HG03439 (cell line): ENCODE results near the gene THAP3.
A peak's percentile ranks its signal among the peaks of the same experiment; 100 is the strongest.

Experiments
- ATAC-seq: cut with Tn5 transposase; IDR thresholded peaks from one replicate; pipeline ENCODE4 v1.9.1; 2021; ENCODE audit warnings: mild to moderate bottlenecking, moderate library complexity; ENCODE audit not compliant: unreplicated experiment

THAP3 gene, protein sequence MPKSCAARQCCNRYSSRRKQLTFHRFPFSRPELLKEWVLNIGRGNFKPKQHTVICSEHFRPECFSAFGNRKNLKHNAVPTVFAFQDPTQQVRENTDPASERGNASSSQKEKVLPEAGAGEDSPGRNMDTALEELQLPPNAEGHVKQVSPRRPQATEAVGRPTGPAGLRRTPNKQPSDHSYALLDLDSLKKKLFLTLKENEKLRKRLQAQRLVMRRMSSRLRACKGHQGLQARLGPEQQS

DNA sequence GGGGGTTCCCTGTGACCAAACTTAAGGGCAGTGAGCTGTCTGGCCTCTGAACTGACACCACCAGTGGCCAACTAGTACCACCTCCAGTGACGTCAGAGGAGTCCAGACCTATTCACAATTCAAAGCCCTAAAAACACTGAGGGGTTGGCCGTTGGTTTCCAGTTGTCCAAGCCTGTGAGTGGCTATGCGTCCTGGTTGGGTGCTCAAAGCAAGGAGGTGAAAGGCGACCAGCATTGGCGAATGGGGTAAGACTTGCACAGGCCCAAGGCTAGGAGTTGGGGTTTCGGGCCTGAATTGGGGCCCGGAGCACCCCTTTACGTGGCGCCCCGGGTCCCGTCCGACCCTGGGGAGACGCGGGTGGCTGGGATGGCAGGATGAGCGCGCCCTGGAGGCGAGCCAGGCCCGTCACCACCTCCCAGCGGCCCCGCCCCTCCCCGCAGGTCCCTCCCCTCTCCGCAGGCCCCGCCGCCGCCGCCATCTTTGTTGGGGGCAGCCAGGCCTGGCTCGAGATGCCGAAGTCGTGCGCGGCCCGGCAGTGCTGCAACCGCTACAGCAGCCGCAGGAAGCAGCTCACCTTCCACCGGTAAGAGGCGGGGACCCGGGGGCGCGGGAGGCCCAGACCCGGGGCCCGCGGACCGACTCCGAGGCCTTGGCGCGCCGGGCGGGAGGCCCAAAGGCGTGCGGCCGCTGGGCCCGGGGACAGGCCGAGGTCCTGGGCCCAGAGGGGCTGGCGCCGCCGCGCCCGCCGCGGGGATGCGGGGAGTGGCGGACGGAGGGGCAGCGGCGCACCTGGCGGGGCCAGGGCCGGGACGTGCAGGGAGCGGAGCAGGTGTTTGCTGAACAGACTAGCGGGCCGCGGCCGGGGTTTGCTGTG lies at the start of gene THAP3:
Gene THAP3, plus strand, starts transcription at position 159 of the 874 bp plus-strand sequence. Its CDS starts 351 bp downstream, at position 510.
- peak; percentile 77 for ATAC-seq

DNA sequence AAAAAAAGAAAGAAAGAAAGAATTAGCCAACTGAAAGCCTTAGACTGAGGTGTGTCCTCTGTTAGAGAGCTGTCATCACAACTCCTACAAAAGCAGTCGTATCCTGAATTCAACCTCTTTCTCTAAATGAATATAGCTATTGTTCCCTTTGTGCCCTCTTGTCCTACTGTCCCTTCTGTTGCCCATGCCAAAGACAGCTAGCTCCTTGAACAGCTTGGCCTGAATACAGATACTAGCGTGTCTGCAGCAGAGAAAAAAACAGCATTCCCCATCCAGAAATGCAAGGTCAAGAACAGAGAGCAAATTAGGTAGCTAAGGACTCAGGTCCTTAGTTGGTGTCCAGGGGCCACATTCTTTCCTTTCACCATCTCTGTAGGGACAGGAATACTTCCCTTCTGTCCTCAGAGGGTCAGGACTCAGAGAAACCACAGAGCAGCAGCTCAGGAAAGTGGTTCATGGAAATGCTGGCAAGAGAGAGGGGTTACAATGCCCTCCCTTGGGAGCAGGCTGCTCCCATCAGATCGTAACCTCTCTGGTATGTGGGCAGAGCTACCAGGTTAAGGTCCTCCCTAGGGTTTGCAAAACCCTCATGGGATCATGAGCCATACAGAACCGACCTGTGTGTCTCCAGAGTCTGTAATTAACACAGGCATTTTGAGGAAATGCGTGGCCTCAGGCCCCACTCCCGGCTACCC lies 46.7 kb upstream of the THAP3 start:
- no peak for ATAC-seq

DNA sequence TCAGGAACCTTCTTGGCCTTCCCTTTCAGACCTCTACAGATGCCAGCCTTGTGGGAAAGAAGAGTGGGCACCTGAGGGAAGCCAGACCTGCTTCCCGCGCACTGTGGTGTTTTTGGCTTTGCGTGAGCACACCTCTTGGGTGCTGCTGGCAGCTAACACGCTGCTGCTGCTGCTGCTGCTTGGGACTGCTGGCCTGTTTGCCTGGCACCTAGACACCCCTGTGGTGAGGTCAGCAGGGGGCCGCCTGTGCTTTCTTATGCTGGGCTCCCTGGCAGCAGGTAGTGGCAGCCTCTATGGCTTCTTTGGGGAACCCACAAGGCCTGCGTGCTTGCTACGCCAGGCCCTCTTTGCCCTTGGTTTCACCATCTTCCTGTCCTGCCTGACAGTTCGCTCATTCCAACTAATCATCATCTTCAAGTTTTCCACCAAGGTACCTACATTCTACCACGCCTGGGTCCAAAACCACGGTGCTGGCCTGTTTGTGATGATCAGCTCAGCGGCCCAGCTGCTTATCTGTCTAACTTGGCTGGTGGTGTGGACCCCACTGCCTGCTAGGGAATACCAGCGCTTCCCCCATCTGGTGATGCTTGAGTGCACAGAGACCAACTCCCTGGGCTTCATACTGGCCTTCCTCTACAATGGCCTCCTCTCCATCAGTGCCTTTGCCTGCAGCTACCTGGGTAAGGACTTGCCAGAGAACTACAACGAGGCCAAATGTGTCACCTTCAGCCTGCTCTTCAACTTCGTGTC lies 45.9 kb upstream of the THAP3 start:
- ATAC-seq, result no peak

DNA sequence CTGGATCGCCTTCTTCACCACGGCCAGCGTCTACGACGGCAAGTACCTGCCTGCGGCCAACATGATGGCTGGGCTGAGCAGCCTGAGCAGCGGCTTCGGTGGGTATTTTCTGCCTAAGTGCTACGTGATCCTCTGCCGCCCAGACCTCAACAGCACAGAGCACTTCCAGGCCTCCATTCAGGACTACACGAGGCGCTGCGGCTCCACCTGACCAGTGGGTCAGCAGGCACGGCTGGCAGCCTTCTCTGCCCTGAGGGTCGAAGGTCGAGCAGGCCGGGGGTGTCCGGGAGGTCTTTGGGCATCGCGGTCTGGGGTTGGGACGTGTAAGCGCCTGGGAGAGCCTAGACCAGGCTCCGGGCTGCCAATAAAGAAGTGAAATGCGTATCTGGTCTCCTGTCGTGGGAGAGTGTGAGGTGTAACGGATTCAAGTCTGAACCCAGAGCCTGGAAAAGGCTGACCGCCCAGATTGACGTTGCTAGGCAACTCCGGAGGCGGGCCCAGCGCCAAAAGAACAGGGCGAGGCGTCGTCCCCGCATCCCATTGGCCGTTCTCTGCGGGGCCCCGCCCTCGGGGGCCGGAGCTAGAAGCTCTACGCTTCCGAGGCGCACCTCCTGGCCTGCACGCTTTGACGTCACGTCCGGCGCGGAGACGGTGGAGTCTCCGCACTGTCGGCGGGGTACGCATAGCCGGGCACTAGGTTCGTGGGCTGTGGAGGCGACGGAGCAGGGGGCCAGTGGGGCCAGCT lies 45.1 kb upstream of the THAP3 start, which contains the start of gene ZBTB48:
Gene ZBTB48, plus strand, starts transcription at position 621 of the 745 bp plus-strand sequence. CDS start 616 bp downstream, outside the sequence.
- ATAC-seq, result peak; percentile 97

DNA sequence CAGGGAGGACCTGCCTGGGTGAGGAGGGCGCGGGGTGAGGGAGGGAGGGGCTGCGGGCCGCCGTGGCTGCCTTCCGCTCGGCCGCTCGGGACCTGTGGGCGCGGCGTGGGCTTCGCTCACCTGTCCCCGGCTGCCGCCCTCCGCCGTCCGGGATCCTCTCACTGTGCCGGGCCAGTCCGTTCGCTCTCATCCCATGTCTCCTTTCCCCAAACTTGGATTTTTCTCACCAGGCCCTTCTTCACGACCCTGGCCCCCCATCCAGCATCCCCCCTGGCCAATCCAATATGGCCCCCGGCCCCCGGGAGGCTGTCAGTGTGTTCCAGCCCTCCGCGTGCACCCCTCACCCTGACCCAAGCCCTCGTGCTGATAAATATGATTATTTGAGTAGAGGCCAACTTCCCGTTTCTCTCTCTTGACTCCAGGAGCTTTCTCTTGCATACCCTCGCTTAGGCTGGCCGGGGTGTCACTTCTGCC lies 44.5 kb upstream of the THAP3 start:
- no peak for ATAC-seq

DNA sequence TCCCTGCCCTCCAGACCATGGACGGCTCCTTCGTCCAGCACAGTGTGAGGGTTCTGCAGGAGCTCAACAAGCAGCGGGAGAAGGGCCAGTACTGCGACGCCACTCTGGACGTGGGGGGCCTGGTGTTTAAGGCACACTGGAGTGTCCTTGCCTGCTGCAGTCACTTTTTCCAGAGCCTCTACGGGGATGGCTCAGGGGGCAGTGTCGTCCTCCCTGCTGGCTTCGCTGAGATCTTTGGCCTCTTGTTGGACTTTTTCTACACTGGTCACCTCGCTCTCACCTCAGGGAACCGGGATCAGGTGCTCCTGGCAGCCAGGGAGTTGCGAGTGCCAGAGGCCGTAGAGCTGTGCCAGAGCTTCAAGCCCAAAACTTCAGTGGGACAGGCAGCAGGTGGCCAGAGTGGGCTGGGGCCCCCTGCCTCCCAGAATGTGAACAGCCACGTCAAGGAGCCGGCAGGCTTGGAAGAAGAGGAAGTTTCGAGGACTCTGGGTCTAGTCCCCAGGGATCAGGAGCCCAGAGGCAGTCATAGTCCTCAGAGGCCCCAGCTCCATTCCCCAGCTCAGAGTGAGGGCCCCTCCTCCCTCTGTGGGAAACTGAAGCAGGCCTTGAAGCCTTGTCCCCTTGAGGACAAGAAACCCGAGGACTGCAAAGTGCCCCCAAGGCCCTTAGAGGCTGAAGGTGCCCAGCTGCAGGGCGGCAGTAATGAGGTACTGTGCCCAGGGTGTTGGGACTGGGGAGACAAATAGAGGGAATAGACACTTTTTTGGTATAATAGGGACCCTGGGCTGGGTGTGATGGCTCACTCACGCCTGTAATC lies 43.9 kb upstream of the THAP3 start:
- no peak for ATAC-seq

DNA sequence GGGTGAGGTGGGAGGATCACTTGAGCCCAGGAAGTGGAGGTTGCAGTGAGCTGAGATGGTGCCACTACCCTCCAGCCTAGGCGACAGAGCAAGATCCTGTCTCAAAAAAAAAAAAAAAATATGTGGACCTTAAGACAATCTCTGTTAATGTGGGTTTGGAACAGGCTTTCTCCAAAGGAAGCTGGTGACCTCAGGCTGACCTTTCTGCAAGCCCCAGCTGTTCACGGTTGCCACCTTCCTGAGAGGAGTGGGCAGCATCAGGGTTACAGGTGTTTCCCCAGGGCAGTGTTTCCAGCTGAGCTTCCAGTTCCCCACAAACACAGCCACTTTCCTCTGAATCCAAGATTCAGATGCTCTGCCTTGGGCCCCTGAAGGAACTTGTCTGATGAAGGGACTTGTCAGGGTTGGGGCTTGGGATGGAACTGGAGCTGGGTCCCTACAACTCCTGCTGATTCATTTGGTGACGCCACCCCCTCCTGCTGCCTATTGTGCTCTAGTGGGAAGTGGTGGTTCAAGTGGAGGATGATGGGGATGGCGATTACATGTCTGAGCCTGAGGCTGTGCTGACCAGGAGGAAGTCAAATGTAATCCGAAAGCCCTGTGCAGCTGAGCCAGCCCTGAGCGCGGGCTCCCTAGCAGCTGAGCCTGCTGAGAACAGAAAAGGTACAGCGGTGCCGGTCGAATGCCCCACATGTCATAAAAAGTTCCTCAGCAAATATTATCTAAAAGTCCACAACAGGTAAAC lies 42.9 kb upstream of the THAP3 start:
- no peak for ATAC-seq

DNA sequence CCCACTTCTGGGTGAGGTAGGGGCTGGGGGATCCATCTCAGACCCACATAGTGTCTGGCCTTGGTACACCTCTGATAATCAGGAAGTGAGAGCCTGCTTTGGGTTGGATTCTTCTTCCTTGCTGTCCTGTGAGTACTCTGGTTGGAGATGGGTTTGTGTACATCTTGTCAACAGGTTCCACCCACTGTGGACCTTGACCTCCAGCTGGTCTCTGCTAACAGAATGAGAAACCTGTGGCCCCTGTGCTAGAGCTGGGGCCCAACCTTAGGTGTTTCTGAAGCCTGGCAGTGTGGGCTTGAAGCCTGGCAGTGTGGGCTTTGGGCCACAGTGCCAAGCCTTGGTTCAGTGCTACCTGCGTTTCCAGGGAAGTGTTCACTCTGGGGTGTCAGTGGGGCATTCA lies 42.3 kb upstream of the THAP3 start:
- ATAC-seq, result no peak

DNA sequence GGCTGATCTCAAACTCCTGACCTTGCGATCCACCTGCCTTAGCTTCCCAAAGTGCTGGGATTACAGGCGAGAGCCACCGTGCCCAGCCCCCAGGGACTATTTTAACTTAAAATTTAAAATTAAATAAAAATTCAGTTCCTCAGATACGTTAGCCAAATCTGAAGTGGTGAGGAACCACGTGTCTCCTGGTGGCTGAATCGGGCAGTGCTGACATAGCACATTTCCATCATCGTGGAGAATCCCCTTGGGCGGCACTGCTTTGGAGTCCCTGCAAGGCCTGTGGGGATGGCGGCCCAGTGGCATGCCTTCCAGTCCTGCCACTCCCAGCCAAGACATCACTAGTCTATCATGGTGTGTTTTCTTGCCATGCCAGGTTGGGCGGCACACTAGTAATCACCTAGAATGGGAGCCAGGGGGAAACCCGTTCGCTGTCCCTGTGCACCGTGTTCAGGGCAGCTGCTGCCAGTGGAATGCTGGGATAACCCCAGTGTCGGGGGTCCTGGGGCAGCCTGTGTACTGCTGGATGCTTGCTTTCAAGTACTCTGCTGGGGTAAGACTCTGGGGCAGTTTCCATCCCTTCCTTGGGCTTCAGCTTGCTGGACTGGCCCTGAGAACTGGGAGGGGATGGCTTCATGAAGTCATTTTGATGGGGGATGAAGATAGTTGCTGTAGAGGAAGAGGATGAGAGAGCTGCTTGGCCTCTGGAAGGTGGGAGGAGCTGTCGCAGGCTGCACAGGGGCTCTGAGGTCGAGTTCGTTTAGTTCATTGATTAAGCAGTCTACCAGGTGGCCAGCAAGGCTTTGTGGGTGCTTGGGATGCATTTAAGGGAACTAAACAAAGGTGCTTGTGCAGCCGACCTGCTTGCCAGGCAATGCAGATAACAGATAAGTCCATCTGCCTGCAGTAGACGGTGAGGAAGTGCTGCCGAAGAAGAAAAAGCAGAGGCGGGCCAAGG lies 40.3 kb upstream of the THAP3 start:
- no peak for ATAC-seq

DNA sequence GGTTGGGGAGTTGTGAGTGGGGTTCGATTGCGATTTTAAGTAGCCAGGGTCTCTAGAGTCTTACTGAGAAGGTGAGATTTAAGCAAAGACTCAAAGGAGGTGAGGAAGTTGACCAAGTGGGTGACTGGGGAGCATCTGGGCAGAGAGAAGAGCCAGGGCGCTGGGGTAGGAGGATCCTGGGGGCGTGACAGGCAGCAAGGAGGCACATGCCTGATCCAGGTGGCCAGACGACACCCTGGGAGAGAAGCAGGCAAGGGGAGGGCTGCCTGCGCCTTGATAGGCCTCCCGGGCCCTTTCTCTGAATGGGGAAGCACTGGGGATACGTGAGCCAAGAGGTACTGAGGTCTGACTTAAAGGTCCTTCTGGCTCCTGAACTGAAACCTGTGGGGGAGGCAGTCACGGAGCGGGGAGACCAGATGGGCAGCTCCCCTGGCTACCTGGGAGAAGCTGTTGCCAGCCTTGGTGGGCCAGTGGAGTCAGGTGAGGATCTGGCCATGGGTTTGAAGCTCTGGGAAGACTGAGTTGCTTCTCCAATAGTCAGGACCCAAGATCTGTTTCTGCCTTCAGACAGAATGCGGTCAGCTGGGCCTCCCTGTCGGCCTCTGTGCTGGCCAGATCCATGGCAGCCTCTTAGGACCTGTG lies 39.5 kb upstream of the THAP3 start:
- no peak for ATAC-seq

DNA sequence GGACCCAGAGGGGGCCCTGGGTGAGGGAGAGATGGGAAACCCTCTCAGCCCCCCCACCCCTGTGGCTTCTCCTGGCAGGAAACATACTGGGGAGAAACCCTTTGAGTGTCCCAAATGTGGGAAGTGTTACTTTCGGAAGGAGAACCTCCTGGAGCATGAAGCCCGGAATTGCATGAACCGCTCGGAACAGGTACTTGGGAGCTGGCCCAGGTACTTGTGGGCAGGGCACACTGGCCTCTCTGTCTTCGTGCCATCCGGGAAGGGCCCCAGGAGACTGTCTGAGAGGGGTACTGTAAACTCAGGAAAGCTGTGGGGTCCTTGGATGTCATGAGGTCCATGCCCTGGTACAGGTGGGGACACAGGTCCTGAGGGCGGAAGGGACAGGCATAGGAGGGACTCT lies 38.8 kb upstream of the THAP3 start:
- ATAC-seq, result no peak

DNA sequence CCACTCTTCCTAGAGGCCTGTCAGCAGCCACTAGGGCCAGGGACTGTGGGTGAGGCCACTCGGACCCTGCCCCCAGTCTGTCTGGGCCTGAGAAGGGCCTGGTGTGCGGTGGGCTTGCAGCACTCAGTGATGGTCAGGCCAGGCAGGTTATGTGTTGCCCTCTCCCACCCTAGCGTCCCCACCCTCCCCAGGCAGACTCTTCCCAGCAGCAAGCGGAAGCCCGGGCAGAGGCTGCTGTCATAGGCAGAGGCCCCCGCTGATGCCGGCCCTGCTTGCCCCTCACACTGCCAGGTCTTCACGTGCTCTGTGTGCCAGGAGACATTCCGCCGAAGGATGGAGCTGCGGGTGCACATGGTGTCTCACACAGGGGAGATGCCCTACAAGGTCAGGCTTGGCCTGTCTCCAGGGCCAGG lies 38.3 kb upstream of the THAP3 start:
- ATAC-seq, result no peak

DNA sequence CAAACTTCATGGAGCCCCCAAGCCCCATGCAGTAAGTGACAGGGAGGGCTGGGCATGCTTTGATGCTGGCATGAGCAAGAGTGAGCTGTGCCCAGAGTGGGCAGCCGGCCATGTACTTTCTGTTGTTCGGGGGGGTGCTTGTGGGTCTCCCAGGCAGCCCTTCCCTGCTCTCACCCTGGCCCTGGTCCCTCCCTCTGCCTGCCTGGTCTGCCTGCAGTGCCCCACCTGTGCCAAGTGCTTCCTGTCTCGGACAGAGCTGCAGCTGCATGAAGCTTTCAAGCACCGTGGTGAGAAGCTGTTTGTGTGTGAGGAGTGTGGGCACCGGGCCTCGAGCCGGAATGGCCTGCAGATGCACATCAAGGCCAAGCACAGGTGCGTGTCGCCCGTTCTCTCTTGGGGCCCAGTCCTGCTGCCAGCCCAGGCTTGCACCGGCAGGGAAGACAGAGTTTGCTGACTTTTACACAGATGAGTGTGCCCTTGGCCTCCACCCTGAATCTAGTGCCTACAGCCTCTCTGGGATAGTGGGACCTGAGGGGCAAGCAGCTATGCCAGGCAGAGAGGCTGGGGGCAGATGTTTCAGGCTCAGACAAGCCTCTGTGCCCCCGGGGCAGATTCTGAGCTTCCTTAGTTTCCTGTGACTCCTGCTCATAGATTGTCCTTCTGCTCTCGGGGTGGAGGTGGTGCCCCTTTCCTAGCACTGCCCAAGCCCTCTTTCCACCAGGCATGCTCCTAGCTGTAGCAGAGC lies 37.2 kb upstream of the THAP3 start:
- ATAC-seq, result no peak

DNA sequence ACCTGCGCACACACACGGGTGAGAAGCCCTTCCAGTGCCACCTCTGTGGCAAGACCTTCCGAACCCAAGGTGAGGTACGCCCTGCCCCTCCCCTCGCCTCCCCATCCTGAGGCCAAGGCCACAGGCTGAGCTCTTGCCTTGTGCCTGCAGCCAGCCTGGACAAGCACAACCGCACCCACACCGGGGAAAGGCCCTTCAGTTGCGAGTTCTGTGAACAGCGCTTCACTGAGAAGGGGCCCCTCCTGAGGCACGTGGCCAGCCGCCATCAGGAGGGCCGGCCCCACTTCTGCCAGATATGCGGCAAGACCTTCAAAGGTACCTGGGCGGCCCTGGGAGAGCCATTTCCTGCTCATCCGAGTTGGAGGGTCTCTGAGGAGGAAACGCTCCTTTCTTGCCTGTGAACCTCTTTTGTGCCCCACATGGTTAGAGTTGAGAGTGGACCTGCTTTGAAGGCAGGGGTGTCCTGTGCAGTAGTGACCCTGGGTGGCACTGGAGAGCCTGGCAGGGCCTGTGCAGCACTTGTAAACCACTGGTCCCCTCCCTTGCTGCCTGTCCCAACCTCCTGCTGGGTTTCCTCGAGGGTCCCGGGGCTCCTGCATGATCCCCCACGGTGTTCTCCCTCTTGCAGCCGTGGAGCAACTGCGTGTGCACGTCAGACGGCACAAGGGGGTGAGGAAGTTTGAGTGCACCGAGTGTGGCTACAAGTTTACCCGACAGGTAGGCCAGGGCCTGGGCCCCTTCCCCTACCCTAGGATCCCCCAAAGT lies 36.4 kb upstream of the THAP3 start:
- no peak for ATAC-seq

DNA sequence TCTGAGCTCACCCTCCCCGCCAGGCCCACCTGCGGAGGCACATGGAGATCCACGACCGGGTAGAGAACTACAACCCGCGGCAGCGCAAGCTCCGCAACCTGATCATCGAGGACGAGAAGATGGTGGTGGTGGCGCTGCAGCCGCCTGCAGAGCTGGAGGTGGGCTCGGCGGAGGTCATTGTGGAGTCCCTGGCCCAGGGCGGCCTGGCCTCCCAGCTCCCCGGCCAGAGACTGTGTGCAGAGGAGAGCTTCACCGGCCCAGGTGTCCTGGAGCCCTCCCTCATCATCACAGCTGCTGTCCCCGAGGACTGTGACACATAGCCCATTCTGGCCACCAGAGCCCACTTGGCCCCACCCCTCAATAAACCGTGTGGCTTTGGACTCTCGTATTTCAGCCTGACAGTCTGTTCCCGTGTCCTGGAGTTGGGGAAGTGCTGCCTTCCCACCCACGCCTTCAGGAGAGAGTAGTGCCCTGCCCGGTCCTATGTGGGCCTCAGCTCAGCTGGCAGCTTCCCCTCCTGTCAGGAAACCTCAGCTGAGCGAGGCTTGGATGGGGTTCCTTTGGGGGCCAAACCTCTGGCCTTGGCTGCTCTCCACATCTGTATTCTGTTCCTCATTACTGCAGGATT lies 35.7 kb upstream of the THAP3 start:
- ATAC-seq, result no peak
